Uterus (tissue), 4 donors: ENCODE measurements around the gene AKT3. TPM values are rescaled to one million over a fixed set of nuclear protein-coding genes. Genes with fewer than 3 reads are reported as not detected.

Source experiments
- DNase-seq, 2 donors: peaks; one replicate each; pipeline ENCODE4 v3.0.0-alpha.2; 2019 to 2020
- H3K27ac ChIP-seq, 2 donors: fragments of 200-600 bp; sonication (generic); 1 replicate in 1 of 2; 2 replicates in 1 of 2; pipeline ENCODE4 v1.5.1; 2016 to 2018
- H3K27me3 ChIP-seq, 2 donors: fragments of 200-600 bp; sonication (generic); one replicate each; pipeline ENCODE4 v1.5.1; 2018 to 2019; ENCODE audit warnings: control low read depth in 1 of 2
- H3K36me3 ChIP-seq, 2 donors: fragments of 200-600 bp; sonication (generic); one replicate each; pipeline ENCODE4 v1.5.1; 2019; ENCODE audit warnings: control low read depth in 1 of 2
- H3K4me1 ChIP-seq, 2 donors: fragments of 200-600 bp; sonication (generic); one replicate each; pipeline ENCODE4 v1.5.1; 2018 to 2019; ENCODE audit warnings: control low read depth in 1 of 2
- H3K4me3 ChIP-seq, 2 donors: fragments of 200-600 bp; sonication (generic); 1 replicate in 1 of 2; 2 replicates in 1 of 2; pipeline ENCODE4 v1.5.1; 2018 to 2019; ENCODE audit warnings: mild to moderate bottlenecking in 1 of 2
- H3K9me3 ChIP-seq, 2 donors: fragments of 200-600 bp; sonication (generic); one replicate each; pipeline ENCODE4 v1.5.1; 2019; ENCODE audit warnings: control low read depth in 1 of 2
- POLR2A ChIP-seq, 2 donors: fragments of 450-650 bp; IDR thresholded peaks; one replicate each; pipeline ENCODE4 v1.6.1; 2016; ENCODE audit warnings: antibody characterized with exemption in 2 of 2, mild to moderate bottlenecking in 1 of 2, moderate library complexity in 1 of 2
- intact Hi-C: fragments of 100-400 bp; cut with DNase I; formaldehyde crosslinking; loops from one replicate; pipeline ENCODE4 v1.15.1; 2023; ENCODE audit warnings: low total_unique reads
- total RNA-seq, 4 donors: library from RNA; depleted of rRNA in 3 of 4; stranded (reverse); fragments of >200 nt in 3 of 4; gene quantifications; one replicate each; pipeline versions ENCODE4 v1.1.0 to v1.2.4, GENCODE V29; 2014 to 2023
- TF ChIP-seq, protein P1 (sequence below), 4 experiments: fragments of 200-600 bp in 2 of 4; fragments of 450-650 bp in 2 of 4; sonication (generic) in 2 of 4; IDR thresholded peaks; one replicate each; pipeline ENCODE4 v1.5.1; 2016 to 2019; ENCODE audit warnings: antibody characterized with exemption in 4 of 4, mild to moderate bottlenecking in 2 of 4, moderate library complexity in 1 of 4
- donor health status: DM: yes; HTN: yes; CAD: no.

Gene AKT3
- total RNA-seq, 4 donors from 2014 or later: 39.2 to 227 (median 97.6) TPM

DNA sequence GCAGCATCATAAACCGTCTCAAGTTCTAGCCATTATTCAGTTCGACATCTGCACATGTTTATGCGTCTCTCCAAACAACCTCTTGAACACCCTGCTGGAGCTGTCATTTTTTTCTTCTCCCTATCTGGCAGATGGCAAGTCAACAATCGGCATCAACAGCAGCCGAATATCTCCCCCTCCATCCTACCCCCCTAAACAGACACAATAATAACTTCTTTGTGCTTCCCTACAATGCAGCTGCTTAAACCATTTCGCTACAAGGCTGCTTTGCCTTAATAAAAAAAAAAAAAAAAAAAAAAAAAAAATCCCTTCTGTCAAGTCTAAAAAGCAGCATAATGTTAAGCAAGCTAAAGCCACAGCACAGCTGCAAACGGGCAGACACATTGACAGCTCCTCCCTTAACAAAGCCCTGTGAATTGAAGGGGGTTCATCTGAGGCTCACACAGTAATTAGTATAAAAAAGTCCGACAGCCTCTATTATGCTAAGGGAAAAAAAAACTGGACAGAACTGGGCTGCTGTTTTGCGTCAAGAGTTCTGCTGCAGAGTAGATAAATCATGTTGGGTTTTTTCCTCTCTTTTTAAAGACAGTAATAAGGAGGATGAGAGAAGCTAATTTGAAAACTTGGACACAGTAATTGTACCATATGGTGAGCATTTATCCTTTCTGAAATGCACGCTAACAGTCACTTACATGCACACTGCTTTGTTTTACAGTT lies 136.4 kb downstream of the AKT3 start:
- Histone ChIP-seq H3K4me3 (no peak overlapping the region), H3K27me3 (no peaks in the 10 kb centered on the region), H3K36me3 (no peaks in the 10 kb centered on the region), H3K27ac (peak overlapping the region in 1 of 2 donors; percentile 1), H3K4me1 (peaks cover 0 to 9% of the 10 kb centered on the region in 2 donors), H3K9me3 (no peaks in the 10 kb centered on the region)
- peak; percentile 18 to 49 for DNase-seq
- intact Hi-C loops: no loop called here
- TF ChIP-seq, protein P1, sequence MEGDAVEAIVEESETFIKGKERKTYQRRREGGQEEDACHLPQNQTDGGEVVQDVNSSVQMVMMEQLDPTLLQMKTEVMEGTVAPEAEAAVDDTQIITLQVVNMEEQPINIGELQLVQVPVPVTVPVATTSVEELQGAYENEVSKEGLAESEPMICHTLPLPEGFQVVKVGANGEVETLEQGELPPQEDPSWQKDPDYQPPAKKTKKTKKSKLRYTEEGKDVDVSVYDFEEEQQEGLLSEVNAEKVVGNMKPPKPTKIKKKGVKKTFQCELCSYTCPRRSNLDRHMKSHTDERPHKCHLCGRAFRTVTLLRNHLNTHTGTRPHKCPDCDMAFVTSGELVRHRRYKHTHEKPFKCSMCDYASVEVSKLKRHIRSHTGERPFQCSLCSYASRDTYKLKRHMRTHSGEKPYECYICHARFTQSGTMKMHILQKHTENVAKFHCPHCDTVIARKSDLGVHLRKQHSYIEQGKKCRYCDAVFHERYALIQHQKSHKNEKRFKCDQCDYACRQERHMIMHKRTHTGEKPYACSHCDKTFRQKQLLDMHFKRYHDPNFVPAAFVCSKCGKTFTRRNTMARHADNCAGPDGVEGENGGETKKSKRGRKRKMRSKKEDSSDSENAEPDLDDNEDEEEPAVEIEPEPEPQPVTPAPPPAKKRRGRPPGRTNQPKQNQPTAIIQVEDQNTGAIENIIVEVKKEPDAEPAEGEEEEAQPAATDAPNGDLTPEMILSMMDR (IDR thresholded peaks at IDR 0.05): no peak
- TF ChIP-seq POLR2A (IDR thresholded peaks at IDR 0.05): no peak

DNA sequence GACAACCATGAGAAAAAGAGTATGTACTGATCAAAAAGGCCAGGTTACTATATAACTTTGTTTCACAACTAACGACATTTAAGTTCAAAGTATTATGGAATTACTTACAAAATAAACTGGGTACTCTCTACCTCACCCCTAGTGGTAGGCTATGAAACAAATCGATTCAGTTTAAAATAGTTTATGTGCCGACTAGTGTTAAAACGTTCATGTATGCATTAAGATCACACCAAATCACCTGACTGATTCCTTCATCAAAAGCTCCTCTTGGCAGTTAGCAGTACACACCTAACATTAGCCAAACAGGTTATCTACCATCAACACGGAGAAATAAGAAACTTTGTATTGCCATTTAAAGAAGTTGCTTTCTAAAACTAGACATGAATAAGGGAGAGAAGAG lies 137.1 kb downstream of the AKT3 start:
- DNase-seq: no peak
- TF ChIP-seq, protein P1 (IDR thresholded peaks at IDR 0.05): no peak
- TF ChIP-seq POLR2A (IDR thresholded peaks at IDR 0.05): no peak
- Histone ChIP-seq H3K36me3 (no peaks in the 10 kb centered on the region), H3K27me3 (no peaks in the 10 kb centered on the region), H3K4me3 (no peak overlapping the region), H3K4me1 (peaks cover 0 to 9% of the 10 kb centered on the region in 2 donors), H3K9me3 (no peaks in the 10 kb centered on the region), H3K27ac (no peak overlapping the region)
- intact Hi-C loops: no loop called here

DNA sequence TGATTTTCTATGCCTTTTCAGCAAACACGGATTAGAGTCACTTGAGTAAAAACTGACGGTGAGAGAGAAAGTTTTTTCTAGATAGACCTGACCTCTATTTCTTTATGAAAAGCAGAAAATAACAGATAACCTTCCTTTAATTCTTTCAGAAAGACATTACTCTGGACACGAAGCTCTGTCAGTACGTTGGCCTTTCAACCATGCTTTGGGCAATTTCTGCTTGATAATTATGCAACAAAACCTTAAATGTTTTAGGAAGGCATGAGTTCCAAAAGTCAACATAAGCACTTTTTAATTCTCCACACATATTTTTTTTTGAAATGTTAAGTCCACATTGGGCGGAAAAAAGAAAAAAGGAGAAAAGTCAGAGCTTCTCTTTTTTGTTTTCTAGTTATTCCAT lies 137.8 kb downstream of the AKT3 start:
- peaks cover 0 to 9% of the 10 kb centered on the region in 2 donors for H3K4me1 ChIP-seq
- no peaks in the 10 kb centered on the region for H3K27me3 ChIP-seq
- no peaks in the 10 kb centered on the region for H3K9me3 ChIP-seq
- H3K4me3 ChIP-seq: no peak overlapping the region
- H3K36me3 ChIP-seq: no peaks in the 10 kb centered on the region
- no peak for DNase-seq
- H3K27ac ChIP-seq: no peak overlapping the region
- no peak for TF ChIP-seq POLR2A (IDR thresholded peaks at IDR 0.05)
- TF ChIP-seq, protein P1 (IDR thresholded peaks at IDR 0.05): no peak
- intact Hi-C loops: no loop called here

DNA sequence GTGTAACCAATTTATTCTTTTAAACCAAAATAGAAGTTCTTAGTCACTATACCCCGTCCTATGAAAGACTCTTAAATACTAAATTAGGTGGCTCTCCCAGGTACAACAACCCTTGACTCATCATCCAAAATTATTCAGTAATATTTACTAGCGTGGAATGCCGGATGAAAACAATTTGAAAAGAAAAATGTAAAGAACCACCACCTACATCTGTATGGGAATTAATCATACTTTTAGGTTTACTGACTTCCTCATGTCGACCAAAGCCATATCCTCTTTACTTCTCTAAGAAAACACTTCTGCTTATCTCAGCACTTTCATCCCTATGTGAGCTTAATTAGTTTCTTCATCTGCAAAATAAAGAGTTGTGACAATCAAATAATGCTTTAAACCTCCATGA lies 139.6 kb downstream of the AKT3 start:
- intact Hi-C loops: no loop called here
- Histone ChIP-seq H3K4me3 (no peak overlapping the region), H3K4me1 (peaks cover 0 to 3% of the 10 kb centered on the region in 2 donors), H3K27me3 (no peaks in the 10 kb centered on the region), H3K9me3 (no peaks in the 10 kb centered on the region), H3K27ac (no peak overlapping the region), H3K36me3 (no peaks in the 10 kb centered on the region)
- TF ChIP-seq, protein P1 (IDR thresholded peaks at IDR 0.05): no peak
- no peak for TF ChIP-seq POLR2A (IDR thresholded peaks at IDR 0.05)
- DNase-seq: no peak

DNA sequence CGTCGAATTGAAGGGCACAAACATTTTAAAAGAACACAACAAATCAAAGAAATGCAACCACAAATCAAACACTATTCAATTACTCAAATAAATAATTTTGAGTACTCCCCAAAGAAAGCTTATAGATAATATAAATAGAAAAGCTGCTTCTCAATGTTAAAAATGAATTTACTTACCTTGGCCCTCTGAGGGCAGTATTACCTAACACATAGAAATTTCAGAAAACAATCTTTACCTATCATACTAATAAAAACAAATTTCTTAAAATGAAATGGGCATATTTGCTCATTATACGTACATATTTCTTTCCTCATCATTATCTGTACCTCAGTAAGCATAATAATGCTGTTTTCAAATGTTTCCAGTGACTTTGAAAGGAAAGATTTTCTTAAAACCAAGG lies 141.8 kb downstream of the AKT3 start:
- Histone ChIP-seq H3K4me1 (peaks cover 0 to 3% of the 10 kb centered on the region in 2 donors), H3K9me3 (no peaks in the 10 kb centered on the region), H3K4me3 (no peak overlapping the region), H3K27me3 (no peaks in the 10 kb centered on the region), H3K27ac (no peak overlapping the region), H3K36me3 (no peaks in the 10 kb centered on the region)
- TF ChIP-seq, protein P1 (IDR thresholded peaks at IDR 0.05): peak in 1 of 4 experiments; percentile 16
- TF ChIP-seq POLR2A (IDR thresholded peaks at IDR 0.05): no peak
- no peak for DNase-seq
- intact Hi-C loops: no loop called here
